Cardiac septum (tissue), 1 donor: Measurements from ENCODE around the gene SOX18. TPM values are rescaled to one million over a fixed set of nuclear protein-coding genes. Genes with fewer than 3 reads are reported as not detected.
A peak's percentile ranks its signal among the peaks of the same experiment; 100 is the strongest.

Source experiments
- DNase-seq: peaks from one replicate; pipeline ENCODE4 v3.0.0-alpha.2; 2020; ENCODE audit warnings: low spot score
- intact Hi-C: fragments of 100-400 bp; cut with DNase I; formaldehyde crosslinking; loops from one replicate; pipeline ENCODE4 v1.14.0; 2022
- total RNA-seq: library from RNA; stranded (reverse); fragmentation: NEBNext Ultra II Directional; extraction: Animal tissue kit (Norgen Biotek cat#: 25700); gene quantifications from one replicate; pipeline ENCODE4 v1.2.1, GENCODE V29; 2021
- donor health status: DM: no; HTN: no; CAD: no.

The SOX18 gene
- total RNA-seq, 1 donor from 2014 or later = 67.0 TPM

DNA sequence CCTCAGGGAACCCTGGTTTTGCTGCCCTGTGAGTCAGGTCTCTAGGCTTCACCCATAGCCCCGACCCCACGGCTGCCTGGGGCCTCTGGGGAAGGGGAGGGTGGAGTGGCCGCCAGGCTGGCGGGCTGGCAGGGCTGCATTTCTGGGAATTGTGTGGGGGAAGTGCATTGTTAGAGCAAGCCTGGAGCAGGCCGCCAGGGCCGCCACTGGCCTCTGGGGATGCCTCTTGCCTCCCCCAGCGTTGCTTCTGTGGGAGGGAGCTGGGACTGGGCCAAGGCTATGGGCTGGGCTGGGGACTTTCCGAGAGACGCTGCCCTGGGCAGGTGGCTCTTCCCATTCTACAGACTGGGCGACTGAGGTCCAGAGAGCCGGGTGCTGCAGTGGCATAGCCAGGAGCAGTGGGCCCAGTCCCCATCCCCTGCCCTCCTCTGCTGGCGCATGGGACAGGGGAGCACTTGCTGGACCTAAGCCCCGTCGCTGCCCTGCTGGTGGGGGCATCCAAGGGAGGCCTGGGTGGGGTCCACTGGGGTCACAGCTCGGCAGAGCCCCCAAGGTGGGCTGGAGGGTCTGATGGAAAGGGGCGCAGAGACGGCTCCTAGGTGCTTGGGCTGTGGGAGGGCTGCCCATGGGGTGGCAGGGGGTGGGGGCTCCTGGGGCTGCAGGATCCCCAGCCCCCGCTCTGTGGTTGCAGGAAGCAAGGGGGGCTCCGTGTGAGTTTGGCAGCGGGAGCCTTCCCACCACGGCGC, 6.6 kb upstream of the SOX18 start:
- peak; percentile 85 for DNase-seq

DNA sequence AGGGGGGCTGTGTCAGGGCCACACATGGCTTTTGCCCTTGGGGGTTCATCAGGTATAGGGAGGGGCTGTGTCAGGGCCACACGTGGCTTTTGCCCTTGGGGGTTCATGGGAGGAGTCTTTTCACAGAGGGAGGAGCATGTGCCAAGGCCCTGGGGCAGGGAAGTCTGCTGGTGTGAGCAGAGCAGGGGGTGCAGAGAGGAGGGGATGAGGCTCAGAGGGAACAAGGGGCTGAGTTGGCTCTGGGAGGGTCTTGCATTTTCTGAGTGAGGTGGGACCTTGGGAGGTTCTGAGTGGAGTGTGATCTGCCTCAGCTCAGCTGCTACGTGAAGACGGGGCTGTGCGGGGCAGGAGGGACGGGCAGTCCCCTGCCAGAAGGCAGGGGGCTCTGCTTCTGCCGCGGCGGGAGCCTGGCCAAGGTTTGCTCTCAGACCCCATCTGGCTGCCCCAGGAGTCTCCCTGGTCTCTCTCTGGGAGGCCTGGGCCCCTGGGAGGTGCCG, 6.0 kb upstream of the SOX18 start:
- intact Hi-C loops = loop anchor here (2.0 kb wide), 1 partner anchor 17 kb away; no protein-coding TSS in a partner anchor
- no peak for DNase-seq

More for the DNA sequence above, 6.6 kb upstream of the SOX18 start:
- intact Hi-C loops = loop anchor here (2.0 kb wide), 1 partner anchor 17 kb away; no protein-coding TSS in a partner anchor

DNA sequence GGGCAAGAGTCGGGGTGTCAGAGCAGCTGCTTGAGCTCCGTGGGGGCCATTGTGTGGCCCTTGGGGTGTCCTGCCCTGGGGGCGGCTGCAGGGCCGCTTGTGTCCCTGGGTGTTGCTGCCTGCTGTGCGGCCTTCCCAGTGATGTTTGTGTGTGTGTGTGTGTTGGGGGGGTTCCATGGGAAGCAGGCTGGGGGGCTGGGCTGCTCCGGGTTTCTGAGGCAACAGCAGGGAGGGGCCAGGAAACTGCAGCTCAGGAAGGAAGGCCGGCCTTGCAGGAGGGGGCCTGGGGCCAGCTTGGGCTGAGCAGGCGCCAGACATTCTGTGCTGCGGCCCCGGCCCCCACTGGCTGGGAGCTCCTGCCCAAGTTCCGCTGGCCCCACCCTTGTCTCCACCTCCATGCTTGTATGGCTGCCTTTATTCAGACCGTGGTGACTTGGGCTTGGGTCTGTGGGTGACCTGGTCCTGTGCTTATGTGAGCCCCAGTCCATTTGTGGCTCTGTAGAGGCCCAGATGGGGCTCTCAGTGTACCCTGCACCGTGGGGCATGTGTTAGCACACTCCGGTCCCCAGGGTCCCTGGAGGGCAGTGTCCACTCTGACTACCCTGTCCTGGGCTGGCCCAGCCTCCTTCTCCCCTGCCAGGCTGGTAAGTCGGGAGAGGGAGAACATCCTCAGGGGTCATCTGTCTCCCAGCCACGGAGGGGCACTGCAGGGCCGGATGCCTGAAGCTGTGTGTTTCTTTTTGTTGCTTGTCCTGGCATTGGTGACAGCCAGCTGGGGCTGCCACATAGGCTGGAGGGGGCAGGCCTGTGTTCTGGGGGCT, 4.6 kb upstream of the SOX18 start:
- intact Hi-C loops = loop anchor here (2.0 kb wide), 1 partner anchor 15 kb away; no protein-coding TSS in a partner anchor

DNA sequence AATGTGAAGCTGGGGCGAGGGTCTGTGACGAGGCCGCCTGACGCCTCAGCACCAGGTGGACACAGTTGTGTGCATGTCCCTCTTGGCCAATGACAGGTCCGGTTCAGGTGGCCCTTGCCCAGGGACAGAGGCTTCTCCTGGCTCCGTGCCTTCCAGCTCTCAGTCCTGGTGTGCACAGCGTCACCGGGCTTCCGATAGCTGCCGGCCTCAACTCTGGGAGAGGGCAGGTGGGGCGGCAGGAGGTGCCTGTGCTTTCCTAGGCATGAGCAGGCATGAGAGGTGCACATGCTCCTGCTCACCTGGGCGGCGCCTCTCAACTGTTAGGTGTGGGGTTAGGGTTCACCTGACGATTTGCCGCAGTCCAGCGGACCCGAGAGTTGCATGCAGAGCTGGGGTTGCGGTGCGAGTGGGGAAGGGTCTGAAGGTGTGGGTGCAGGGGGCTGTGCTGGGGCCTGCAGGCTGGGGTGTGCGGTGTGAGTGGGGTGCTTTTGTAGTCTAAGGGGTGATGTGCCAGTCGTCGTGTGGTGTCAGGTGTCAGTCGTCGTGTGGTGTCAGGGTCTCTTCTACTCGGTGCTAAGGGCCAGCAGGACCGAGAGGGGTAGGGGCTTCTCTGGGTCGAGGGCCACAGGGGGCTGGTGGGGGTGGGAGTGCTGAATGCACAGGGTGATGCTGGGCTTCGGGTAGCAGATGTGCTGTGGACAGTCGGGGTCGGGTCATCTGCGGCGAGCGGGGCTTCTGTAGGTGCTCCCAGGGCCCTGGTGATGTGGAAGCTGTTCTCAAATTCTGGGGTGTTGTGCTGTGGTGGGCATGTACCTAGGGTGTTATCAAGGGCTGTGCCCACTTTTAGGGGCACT, 3.8 kb upstream of the SOX18 start:
- no peak for DNase-seq
- intact Hi-C loops = no loop called here

More for the DNA sequence above, 4.6 kb upstream of the SOX18 start:
- DNase-seq = peak; percentile 88

DNA sequence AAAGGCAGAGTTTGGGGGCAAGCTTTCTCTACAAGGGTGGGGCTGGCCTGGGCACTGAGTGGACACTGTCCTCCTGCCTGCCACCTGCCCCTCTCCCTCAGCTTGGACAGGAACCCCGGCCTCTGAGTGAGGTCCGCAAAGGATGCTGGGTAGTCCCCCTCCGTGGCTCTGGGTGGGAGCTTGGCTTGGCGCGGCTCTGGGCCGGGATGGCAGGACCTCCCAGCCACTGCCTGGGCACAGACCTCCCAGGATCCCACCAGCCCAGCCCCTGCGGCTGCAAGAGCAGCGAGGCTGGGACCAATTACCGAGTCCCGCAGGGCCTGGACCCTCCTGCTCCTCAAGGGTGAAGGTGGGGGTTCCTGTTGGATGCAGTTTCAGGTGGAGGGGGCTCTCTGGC, 2.9 kb upstream of the SOX18 start:
- intact Hi-C loops = no loop called here
- no peak for DNase-seq

DNA sequence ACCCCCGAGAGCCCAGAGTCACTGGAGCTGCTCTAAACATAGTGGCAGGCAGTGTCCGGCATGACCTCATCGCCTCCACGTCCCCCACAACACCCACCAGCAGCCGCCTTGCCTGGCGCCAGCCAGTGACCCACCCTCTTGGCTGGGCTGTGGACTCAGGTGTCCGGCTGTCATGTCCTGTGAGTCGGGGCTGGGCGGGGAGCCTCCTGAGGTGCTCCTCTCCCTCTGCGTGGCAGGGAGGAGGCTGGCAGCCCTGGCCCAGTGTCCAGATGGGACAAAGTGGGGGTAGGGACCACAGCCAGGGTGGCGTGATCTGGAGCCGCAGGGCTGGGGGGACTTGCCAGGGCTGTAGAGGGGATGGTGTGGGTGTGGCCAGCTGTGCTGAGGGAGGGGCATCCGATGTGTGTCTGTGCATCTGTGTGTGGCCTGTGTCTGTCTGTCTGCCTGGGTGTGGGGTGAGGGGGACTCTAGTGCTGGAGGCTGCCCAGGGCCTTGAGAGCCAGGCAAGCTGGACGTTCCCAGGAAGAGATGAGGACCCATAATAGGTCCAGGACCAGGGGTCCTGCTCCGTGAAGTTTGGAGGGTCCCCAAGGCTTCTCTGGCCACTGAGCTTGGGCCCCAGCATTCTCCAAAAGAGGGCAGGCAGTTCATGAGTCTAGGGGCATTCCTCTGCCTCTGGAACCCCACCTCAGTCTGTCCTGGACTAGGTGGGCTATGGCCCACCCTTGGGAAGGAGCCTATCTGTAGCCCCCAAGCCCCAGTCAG, 2.3 kb upstream of the SOX18 start:
- intact Hi-C loops = no loop called here

DNA sequence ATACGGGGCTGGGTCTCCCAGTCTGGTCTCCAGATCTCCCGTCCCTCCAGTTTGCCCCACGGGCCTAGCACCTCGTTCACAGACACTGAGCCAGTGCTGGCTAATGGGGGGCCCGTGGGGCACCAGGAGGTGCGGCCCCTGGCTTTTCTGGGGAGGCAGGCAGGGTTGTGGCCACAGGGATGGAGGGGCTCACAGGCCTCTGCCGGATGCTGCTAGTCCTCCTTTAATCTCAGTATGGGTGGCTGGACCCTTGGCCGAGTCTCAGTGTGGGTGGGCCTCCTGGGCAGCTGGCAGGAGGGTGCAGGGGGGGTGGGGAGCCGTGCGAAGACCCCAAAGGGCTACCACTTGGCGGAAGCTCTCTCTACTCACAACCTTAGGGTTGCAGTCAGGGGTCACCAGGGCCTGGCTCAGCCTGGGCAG, 1.6 kb upstream of the SOX18 start:
- intact Hi-C loops = no loop called here

More for the DNA sequence above, 2.3 kb upstream of the SOX18 start:
- peak; percentile 91 for DNase-seq

DNA sequence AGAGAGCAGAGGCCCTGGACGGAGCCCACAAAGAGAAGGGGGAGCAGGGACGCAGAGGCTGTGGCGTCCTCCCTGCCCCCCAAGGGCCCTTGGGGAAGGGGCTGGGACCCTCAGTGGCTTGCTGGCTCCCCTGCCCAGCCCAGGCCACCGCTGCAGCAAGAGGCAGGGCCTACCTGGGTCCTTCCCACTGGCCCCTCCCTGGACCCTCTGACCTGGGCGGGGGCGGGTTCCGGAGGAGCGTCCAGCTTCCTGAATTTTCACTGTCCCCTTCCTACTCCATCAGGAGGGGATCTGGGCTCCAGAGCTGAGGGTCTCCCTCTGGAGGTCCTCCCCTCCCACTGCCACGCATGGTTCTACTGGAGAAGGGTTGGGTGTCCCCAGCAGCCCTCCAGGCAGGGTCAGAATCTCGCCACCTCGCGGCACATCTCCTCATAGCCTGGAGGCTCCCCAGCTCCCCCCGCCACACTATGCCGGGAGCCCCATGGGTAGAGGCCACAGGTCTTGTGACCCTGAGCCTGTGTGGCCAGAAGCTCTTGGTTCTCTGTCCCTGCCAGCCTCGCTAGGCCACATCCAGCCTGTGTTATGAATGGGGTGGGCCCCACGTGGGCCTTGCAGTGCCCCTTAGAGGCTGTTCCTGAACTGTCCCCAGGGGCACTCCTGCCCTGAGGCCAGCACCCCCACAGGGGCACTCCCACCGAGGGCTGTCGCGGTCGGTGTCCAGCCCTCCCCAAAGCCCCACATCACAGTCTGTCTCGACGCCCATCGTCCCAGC, 1.0 kb upstream of the SOX18 start:
- intact Hi-C loops = no loop called here
- DNase-seq = no peak

More for the DNA sequence above, 1.6 kb upstream of the SOX18 start:
- DNase-seq = no peak

DNA sequence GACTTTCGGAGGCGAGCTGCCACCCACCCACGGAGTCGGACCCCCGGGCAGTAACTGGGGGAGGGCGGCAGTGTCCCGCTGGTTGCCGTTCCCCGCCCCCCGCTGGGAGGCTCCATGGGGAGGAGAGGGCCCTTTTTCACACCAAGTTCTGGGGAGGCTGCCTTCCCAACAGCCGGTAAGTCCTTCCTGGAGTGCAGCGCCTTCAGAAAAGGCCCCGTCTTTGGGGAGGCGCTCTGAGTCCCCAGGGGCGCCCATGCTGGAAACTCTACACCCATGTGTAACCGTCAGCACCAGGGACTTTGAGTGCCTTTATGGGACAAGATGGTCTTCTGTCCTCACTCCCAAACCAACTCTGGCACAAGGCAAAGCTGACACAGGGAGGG, 430 bp upstream of the SOX18 start:
- intact Hi-C loops = no loop called here
- DNase-seq = no peak

DNA sequence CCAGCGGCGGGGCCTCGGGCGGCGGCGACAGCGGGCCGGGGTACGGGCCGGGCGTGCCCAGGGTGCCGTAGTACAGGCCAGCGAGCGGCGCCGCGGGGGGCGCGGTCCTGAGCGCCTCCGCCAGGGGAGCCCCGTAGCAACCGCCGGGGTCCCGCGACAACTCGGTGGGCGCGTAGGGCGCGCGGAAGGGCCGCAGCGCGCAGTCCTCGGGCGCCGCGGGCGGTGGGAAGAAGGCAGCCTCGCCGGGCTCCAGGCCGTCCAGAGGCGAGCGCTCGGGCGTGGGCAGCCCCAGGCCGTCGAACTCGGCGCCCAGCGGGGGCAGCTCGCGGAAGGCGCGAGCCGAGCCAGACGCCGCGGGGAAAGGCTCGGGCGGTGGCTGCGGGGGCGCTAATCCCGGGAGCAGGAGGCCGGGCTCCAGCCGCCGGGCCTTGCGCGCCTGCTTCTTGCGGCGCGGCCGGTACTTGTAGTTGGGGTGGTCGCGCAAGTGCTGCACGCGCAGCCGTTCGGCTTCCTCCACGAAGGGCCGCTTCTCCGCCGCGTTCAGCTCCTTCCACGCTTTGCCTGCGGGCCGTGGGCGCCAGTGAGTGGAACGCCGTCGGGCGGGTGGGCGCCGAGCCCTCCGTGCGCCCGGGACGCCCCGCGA, 916 bp downstream of the SOX18 start:
- intact Hi-C loops = no loop called here

DNA sequence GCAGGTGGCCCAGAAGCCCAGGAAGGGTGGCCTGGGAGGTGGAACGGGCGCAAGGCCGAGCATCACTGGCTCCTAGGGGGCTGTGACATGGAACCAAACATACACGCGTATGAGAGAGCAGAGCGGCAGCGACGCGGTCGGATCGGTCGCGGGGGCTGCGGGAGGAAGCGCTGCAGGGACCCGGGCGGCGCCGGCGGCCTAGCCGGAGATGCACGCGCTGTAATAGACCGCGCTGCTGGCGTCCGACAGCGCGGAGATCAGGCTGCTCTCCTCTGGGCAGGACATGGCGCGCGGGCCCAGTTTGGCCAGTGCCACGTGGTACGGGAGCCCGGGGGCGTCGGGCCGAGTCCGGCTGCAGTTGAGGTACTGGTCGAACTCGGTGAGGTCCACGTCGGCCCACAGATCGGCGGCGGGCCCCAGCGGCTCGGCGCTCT, 1.5 kb downstream of the SOX18 start:
- intact Hi-C loops = no loop called here
- no peak for DNase-seq

More for the DNA sequence above, 916 bp downstream of the SOX18 start:
- DNase-seq = no peak

DNA sequence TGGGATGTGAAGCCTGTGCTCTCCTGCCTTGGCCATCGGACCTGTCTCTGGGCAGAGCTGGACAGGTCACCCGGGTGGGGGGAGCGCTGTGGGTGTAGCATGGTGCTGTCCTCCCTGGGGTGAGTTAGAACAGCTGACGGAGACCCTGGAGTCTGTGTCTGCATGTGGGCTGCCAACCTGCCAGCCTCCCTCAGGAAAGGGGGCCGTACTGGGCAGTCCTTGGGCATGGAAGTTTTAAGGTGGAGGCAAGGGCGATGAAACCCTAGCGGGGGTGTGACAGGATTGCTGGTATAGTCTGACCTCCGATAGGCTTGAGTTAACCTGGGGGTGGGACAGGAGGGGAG, 2.4 kb downstream of the SOX18 start:
- no peak for DNase-seq
- intact Hi-C loops = no loop called here

DNA sequence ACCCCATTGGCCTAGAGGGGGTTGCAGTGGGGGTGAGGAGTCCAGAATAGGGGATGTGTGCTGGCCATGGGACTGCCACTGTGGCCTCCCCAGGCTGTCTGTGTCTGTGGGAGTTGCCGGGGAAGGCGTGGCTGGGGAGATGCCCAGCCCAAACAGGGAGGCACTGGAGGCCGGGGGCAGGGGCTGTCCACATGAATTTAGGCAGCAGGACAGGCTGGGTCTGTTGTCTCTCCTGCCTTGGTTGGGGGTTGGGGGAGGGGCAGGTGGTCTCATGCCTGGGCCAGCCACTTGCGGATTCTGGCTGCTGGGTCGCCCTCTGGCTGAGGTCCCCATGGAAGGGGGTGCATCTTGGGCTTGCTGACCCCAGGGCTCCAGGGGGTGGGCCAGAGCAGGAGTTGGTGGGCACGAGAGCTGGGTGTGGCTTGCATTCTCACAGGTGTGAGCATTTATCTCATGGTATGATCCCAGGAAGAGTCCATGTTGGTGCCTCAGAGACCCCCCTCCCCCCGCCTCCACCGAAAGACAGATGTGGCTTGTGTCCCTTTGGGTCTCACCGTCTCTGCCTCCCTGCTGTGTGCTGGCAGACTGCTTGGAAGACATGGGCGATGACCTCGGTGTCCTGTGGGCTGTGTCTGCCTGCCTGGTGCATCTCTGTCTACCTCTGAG, 4.0 kb downstream of the SOX18 start:
- intact Hi-C loops = no loop called here
- peak; percentile 84 for DNase-seq

DNA sequence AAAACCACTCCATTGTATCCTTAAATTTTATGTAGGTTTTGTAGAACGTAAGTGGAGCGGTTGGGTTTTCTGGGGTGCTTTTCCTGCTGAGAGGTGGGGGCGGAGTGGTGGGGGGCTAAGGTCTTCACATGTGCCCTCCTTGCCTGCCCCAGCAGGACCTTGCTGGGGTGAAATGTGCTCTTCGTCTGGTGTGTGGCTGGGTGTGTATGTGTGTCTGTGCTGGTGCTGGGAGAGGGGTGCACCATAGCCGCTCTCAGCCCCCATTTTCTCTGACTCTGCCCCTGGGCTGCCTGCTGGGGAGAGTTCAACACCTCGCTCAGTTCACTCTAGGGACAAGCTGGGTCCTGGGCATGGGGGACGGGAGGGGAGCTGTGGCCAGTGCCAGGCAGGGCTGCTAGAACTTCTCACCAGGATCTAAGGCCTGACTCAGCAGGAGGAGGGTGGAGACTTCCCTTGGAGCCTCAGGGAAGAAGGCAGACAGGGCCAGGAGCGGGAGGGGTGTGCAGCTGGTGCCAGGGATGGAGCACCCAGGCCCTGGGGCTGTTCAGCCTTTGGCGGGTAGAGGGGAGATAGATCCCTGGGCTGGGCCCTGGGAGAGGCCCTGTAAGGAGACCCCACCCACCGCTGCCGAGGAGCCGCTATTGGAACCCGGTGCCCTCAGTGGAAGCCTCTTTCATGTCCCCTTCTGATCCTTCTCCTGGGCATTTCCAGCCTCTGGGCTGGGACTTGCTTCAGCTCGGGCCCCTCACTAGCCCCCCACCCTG, 4.8 kb downstream of the SOX18 start:
- DNase-seq = no peak
- intact Hi-C loops = no loop called here

DNA sequence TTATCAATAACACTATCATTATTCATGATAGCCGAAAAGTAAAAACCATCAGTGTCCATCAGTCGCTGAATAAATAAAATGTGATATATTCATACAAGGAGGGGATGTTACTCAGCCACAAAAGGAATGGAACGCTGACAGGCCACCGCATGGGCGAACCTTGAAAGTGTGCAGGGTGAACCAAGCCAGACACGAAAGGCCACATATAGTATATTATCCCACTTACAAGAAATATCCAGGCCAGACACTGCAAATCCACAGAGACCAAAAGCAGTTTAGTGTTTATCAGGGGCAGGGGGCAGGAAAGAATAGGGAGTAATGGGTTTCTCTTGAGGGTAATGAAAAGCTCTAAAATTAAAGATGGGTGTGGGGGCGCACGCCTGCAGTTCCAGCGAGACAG, 5.7 kb downstream of the SOX18 start:
- DNase-seq = no peak
- intact Hi-C loops = no loop called here

DNA sequence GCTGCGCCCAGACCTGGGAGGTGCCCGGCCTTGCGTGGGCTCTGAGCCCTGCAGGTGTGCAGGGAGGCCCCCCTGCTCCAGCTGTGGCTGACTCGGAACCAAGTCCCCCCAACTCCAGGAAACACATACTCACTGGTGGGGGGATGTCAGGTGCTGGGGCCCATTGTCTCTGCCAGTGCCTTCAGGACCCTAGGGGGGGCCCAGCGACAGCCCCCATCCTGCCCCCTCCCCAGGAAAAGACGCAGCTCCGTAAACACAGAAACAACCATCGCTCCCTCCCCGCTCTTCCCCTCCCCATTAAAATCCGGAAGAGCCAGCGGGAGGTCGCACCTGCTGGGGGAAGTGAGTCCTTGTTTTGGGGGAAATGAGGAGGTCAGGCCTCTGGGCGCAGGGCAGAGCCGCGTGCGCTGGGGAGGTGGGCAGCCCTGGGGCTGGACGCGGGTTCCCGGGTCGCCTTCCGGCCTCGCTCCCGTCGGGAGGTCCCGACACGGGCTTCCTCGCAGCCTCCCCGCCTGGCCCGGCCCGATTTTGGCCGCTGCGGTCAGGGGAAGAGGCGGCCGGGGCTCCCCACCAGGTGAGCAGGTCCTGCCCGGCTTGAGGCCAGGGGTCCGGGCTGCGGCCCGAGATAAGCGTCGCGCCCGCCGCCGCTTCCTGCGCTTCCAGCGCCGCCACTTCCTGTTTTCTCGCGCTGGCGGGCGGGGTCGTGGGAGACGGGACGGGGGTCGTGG, 7.2 kb downstream of the SOX18 start:
- intact Hi-C loops = no loop called here
- no peak for DNase-seq
